ENCODE results near the gene TMTC1.

GRCh38 chr12:29589286-29589820, 194.4 kb downstream of the TMTC1 start:
- no peak for TF ChIP-seq EP300 (IDR thresholded peaks at IDR 0.05; ENCODE audit: borderline replicate concordance)
- TF ChIP-seq TCF12 (IDR thresholded peaks at IDR 0.05; ENCODE audit: low read depth) = no peak
- no peak for TF ChIP-seq TEAD4 (IDR thresholded peaks at IDR 0.05)
- TF ChIP-seq YY1 (IDR thresholded peaks at IDR 0.05; ENCODE audit: low read depth) = no peak
- TF ChIP-seq EGR1 (IDR thresholded peaks at IDR 0.05) = no peak
- no peak for TF ChIP-seq TAF1 (IDR thresholded peaks at IDR 0.05; ENCODE audit: low read depth)
- TF ChIP-seq USF1 (IDR thresholded peaks at IDR 0.05) = no peak
- TF ChIP-seq NFIC (IDR thresholded peaks at IDR 0.05) = no peak
- no peak for TF ChIP-seq RAD21 (IDR thresholded peaks at IDR 0.05; ENCODE audit: low read depth)
- TF ChIP-seq, protein P1, sequence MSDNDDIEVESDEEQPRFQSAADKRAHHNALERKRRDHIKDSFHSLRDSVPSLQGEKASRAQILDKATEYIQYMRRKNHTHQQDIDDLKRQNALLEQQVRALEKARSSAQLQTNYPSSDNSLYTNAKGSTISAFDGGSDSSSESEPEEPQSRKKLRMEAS (IDR thresholded peaks at IDR 0.05) = no peak
